ENCODE data around the gene APOA4. TPM values are rescaled to one million over a fixed set of nuclear protein-coding genes. Genes with fewer than 3 reads are reported as not detected.

Gene APOA4
- total and polyA plus RNA-seq, 2 donors (not counting 3 experiments of a cell fraction or from before 2014, with no cell fraction given) = not detected

DNA sequence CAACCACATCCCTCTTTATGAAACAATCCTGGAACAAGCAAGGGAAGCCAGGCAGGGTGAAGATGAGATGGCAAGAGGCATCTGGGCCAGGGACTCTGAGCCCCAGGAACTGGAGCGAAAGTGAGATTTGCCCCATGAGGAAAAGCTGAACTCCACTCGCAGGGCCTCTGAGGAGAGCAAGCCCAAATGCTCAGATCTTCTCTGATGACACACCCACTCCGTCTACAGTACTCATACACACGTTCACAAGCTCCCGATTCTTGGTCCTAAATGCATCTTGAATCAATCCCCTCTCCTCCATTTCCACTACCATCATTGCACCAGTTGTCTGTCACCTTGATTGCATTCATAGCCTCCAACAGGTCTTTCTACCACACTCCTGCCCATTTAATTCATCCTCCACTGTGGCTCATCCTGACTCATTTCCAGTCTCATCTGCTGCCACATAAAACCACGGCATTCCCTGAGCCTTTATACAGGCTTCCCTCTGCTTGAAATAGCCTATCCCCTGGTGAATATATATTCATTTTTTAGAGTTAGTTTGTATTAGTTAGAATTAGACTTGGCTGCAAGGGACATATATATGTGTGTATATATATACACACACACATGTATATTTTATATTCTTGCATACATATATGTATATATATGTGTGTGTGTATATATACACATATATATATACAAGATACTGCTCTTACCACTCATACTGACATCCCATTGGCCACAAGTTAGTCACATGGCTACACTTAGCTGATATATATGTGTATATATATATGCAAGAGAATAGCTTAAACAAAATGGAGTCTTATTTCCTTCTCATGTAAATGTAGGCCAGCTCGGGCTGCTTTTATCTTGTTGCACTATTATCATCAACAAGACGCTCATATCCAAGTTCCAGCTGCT is 30.0 kb downstream of the APOA4 start:
- no peaks in the 10 kb centered on the region for H4K20me1 ChIP-seq (replicated peaks; ENCODE audit: control insufficient read depth, extremely low read depth, insufficient read depth, low read length)
- H3K79me2 ChIP-seq (ENCODE audit: control insufficient read depth, insufficient read depth, low read length) = no peaks in the 10 kb centered on the region
- no peaks in the 10 kb centered on the region for H3K36me3 ChIP-seq (ENCODE audit: control insufficient read depth in 2 of 2, extremely low read depth in 1 of 2, insufficient read depth in 2 of 2, low read length in 2 of 2)
- no peak for DNase-seq (ENCODE audit: low read depth, low spot score)
- ChIA-PET CTCF (interaction anchor here (1.1 to 5.5 kb wide), 8 partner anchors 8 to 436 kb away, joined by 3 to 272 read pairs (median 7); partner anchors contain the start of gene APOA1), POLR2A (interaction anchor here (1.0 kb wide), 1 partner anchor 313 kb away, joined by 5 read pairs; no protein-coding TSS in a partner anchor)
- H3K9me3 ChIP-seq (replicated peaks; ENCODE audit: control insufficient read depth, insufficient read depth, low read length) = no peaks in the 10 kb centered on the region
- dilution Hi-C loops (cut with MboI; ENCODE audit: extremely low pct_ligation_motif_present, low sequenced_read_pairs) = no loop called here
- H3K9me1 ChIP-seq (replicated peaks; ENCODE audit: control insufficient read depth, extremely low read depth, insufficient read depth, low read length) = no peaks in the 10 kb centered on the region
- no peak overlapping the region for H3K4me3 ChIP-seq (replicated peaks in 1 of 3; ENCODE audit: insufficient read depth in 1 of 3, low read depth in 1 of 3, low read length in 3 of 3)
- H3K27me3 ChIP-seq (ENCODE audit: control insufficient read depth in 2 of 2, insufficient read depth in 2 of 2, low read length in 2 of 2) = no peaks in the 10 kb centered on the region
- no peak overlapping the region for H3K27ac ChIP-seq (ENCODE audit: insufficient read depth, low read depth, low read length)
- no TSS peak for BruUV-seq (replicated peaks)
- H3K9ac ChIP-seq (replicated peaks; ENCODE audit: extremely low read depth, insufficient read depth, low read length) = no peak overlapping the region
- FAIRE-seq = no peak
- intact Hi-C loops (cut with micrococcal nuclease) = loop anchor here (5.0 kb wide), 1 partner anchor 74 kb away; no protein-coding TSS in a partner anchor
- no peak overlapping the region for H3K4me2 ChIP-seq (ENCODE audit: insufficient read depth, low read length)
- peaks cover 5% of the 10 kb centered on the region for H3K4me1 ChIP-seq (ENCODE audit: control insufficient read depth, extremely low read depth, insufficient read depth, low read length)
- peak overlapping the region; percentile 55 for H2AFZ ChIP-seq (ENCODE audit: low read depth, low read length)
- TF ChIP-seq MAX (IDR thresholded peaks at IDR 0.05; ENCODE audit: insufficient read depth, insufficient read length) (no peak), POLR2A (IDR thresholded peaks at IDR 0.05; ENCODE audit: low read depth, low read length) (no peak), JUN (IDR thresholded peaks at IDR 0.05; ENCODE audit: borderline replicate concordance, insufficient read depth, insufficient read length, low read depth) (no peak), POLR2AphosphoS5 (IDR thresholded peaks at IDR 0.05; ENCODE audit: insufficient read depth, low read depth, low read length) (no peak), FOS (IDR thresholded peaks at IDR 0.05; ENCODE audit: borderline replicate concordance, insufficient read depth, low read length) (peak; percentile 71), GATA2 (IDR thresholded peaks at IDR 0.05; ENCODE audit: insufficient read depth, insufficient read length, low read depth, low read length) (no peak), MYC (IDR thresholded peaks at IDR 0.05; ENCODE audit: low read depth, low read length) (no peak)
